SK-N-MC (cell line): Measurements from ENCODE around the gene CNGB1.

Experiments used
- EZH2 ChIP-seq: fragments of 200-600 bp; sonication (generic); IDR thresholded peaks from one replicate; pipeline ENCODE4 v1.6.1; 2017; ENCODE audit warnings: antibody characterized with exemption
- FOXP2 ChIP-seq: optimal IDR thresholded peaks from 2 replicates; pipeline ENCODE3; 2011; ENCODE audit warnings: mild to moderate bottlenecking, moderate library complexity; ENCODE audit not compliant: insufficient read depth; ENCODE audit errors: extremely low read length, control extremely low read depth
- POLR2AphosphoS5 ChIP-seq: IDR thresholded peaks from 2 replicates; pipeline ENCODE4 v1.6.1; 2012; ENCODE audit warnings: mild to moderate bottlenecking, low read depth, low read length, borderline replicate concordance

DNA sequence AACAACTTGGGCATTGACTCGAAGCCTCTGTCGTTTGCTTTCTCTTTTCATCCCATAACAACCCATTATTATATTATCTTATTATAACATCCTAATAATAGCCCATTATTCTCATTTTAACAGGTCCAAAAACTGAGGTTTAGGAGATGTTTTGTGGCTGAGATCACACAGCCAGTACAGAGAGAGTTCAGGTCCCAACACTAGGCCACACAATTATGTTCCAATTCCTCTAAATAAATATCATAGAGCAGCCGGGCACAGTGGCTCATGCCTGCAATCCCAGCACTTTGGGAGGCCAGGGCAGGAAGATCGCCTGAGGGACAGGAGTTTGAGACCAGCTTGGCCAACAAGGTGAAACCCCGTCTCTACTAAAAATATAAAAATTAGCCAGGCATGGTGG lies 128.3 kb downstream of the CNGB1 start:
- no peak for TF ChIP-seq EZH2
- TF ChIP-seq POLR2AphosphoS5, result no peak
- TF ChIP-seq FOXP2, result no peak
